Urothelium cell line (cell line): Measurements from ENCODE around the gene RACGAP1.
"Not testable (repeated sequence)": the region's sequence is repeated elsewhere in the genome, so short reads cannot be mapped to it uniquely, and the experiment has no call there.

Source experiments
- DNase-seq: peaks from one replicate; pipeline ENCODE4 v3.0.0; 2011; ENCODE audit warnings: low spot score, mixed read lengths
- FAIRE-seq: peaks from 2 replicates; lab custom pipeline; 2011; peaks lifted over from hg19 to GRCh38; lab: Jason Lieb, UNC

The RACGAP1 gene

DNA sequence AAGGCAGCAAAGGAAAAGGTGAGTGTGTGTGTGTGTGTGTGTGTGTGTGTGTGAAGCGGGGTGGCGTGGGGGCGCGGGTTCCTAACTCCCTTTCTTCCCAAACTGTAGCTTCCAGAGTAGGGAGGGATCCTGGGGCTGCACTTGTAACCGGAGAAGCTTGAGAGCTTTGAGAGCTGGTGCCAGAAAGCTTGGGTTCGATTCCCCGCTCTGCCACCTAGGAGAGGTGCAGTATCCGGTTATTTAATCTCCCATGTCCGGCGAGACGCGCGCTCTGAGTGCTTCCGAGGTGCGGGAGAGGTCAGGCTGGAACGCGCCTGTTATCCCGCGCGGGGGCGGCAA lies 7.2 kb upstream of the RACGAP1 start:
- DNase-seq (no peak), FAIRE-seq (no peak)

DNA sequence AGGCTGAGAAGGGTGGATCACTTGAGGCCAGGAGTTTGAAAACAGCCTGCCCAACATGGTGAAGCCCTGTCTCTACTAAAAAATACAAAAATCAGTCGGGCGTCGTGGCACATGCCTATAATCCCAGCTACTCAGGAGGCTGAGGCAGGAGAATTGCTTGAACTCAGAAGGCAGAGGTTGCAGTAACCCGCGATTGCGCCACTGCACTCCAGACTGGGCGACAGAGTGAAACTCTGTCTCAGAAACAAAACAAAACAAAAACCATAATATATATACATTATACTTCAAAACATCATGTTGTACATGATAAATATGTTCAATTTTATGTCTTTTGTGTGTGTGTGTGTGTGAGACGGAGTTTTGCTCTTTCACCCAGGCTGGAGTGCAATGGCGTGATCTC lies 5.2 kb upstream of the RACGAP1 start:
- not testable (repeated sequence) for FAIRE-seq, DNase-seq

DNA sequence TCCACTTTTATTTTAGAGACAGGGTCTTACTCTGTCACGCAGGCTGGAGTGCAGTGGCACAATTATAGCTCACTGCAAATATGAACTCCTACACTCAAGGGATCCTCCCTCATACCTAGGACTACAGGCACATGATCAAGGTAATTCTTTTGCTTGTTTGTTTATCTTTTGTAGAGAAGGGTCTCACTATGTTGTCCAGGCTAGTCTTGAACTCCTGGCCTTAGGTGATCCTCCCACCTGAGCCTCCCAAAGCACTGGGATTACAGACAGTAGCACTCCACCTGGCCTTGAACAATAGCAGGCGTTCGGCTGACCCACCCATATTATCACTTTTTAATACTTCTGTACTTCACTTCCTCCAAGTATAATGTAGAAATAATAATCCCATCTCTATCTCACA lies 1.4 kb upstream of the RACGAP1 start:
- no peak for FAIRE-seq
- no peak for DNase-seq

DNA sequence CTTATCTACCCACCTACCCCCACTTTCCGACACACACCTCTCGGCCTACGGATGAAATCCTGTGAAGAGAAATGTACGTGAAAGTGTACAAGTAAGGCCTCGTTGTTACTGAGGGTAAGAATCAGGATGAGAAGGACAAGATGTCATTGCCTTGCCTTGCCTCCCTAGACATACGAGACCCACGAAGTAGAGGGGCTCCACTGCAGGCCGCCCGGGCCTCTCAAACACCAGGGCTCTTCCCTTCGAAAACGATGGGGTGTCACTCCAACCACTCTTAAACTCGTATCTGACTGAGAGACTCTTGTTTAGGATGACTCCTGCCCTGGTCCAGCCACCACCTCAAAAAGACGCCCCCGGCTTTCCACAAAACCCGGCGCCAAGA lies 498 bp downstream of the RACGAP1 start:
- no peak for DNase-seq
- no peak for FAIRE-seq

DNA sequence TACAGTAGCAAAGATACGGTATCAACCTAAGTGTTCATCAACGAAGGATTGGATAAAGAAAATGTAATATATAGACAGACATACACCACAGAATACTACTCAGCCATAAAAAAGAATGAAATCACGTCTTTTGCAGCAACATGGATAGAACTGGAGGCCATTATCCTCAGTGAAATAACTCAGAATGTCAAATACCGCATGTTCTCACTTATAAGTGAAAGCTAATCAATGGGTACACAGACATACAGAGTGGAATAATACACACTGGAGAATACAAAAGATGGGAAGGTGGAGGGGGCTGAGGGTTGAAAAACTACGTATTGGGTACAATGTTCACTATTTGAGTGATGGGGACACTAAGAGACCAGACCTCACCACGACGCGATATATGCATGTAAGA lies 1.1 kb downstream of the RACGAP1 start:
- DNase-seq (no peak), FAIRE-seq (no peak)

DNA sequence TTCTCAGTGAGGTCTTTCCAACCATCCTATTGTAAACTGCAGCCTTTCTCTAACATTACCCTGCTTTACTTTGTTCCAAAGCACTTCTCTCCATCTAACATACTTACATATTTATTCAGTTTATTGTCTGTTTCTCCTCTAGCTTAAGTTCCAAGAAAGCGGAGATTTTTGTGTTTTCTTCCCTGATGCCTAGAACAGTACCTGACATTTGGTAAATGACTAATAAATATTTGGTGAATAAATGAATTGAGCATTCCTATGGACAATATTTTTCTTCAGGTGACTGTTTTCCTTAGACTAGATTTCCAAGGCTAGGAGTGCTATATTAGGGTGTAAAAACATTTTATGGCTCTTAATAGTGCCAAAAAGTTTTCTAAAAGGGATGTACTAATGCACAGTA lies 2.4 kb downstream of the RACGAP1 start:
- FAIRE-seq (no peak), DNase-seq (no peak)

DNA sequence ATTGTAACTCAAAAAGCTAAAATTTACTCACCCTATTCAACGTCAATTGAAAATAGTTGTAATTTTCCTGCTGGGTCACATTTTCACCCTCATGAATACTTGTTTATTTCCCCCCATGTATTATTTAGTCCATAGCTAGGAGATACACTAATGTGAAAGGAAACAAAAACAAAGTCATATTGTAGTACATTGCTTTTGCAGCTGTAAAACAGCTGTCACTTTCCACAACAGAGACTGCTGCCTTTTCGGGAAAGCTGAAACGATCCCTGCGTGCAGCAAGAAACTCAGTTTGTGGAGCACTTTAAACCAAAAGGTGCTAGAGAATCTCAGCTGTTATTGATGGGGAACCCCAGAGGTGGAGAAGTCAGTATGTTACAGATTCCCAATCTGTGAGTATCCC lies 4.3 kb downstream of the RACGAP1 start:
- no peak for FAIRE-seq
- no peak for DNase-seq

DNA sequence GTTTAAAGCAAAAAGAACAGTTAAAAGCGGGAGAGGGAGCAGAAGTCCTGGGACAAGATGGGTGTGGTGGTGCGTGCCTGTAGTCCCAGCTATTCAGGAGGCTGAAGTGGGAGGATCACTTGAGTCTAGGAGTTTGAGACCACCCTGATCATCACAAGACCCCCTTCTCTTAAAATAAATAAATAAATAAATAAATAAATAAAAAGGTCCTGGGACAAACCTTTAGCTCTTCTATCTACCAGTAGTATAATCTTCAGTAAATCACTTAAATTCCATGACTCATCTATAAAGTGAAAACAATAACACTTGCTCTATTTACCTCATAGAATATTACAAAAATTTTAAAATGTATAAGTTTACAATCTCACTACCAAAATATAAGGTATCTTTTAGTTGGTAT lies 5.8 kb downstream of the RACGAP1 start:
- no peak for FAIRE-seq

DNA sequence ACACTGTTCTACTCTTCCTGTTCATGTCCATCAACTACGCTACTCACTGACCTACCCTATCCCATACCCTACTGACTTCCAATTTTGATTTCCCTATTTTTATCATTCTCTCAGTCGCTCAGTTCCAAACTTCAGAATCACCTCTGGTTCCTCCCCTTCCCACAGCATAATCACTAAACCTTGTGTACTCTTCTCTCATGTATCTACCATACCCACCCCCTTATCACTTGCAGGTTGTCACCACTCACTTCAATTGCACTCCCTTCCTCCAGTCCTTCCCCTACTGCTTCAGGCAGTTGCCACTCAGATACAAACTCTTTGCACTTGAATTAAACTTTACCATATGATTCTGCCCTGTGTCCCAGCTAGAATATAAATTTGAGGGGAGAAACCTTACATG lies 6.3 kb downstream of the RACGAP1 start:
- no peak for FAIRE-seq
- no peak for DNase-seq

More for the DNA sequence above, 5.8 kb downstream of the RACGAP1 start:
- DNase-seq = no peak

DNA sequence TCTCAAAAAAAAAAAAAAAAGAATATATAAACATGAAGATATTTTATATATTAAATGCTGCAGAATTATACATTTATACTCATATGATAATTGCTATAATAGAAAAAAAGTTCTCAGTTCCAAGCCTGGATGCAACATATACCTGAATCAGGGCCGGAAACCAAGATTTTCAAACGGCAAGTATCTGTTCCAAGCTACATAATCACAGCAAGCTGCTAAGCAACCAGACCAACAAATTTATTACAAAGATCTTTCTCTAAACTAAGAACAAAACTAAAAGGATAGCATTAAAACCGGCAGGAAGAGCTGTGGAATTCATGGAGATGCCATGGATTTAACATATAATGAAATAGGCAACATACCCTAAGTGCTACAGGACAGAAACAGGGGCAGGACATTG lies 7.1 kb downstream of the RACGAP1 start:
- FAIRE-seq = no peak

DNA sequence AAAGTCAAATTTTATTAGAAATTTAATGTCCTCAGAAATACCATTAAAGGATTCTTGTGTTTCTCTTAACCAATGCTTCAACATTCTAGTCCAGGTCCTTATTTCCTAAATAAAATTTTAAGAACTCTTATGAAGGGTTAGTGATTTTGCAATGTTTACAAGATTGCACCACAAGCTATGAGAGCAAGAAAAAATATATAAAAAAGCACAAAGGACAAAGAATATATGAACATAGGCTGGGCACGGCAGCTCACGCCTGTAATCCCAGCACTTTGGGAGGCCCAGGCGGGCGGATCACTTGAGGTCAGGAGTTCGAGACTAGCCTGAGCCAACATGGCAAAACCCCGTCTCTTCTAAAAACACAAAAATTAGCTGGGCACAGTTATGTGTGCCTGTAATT lies 7.7 kb downstream of the RACGAP1 start:
- FAIRE-seq (no peak), DNase-seq (no peak)

More for the DNA sequence above, 7.1 kb downstream of the RACGAP1 start:
- no peak for DNase-seq

DNA sequence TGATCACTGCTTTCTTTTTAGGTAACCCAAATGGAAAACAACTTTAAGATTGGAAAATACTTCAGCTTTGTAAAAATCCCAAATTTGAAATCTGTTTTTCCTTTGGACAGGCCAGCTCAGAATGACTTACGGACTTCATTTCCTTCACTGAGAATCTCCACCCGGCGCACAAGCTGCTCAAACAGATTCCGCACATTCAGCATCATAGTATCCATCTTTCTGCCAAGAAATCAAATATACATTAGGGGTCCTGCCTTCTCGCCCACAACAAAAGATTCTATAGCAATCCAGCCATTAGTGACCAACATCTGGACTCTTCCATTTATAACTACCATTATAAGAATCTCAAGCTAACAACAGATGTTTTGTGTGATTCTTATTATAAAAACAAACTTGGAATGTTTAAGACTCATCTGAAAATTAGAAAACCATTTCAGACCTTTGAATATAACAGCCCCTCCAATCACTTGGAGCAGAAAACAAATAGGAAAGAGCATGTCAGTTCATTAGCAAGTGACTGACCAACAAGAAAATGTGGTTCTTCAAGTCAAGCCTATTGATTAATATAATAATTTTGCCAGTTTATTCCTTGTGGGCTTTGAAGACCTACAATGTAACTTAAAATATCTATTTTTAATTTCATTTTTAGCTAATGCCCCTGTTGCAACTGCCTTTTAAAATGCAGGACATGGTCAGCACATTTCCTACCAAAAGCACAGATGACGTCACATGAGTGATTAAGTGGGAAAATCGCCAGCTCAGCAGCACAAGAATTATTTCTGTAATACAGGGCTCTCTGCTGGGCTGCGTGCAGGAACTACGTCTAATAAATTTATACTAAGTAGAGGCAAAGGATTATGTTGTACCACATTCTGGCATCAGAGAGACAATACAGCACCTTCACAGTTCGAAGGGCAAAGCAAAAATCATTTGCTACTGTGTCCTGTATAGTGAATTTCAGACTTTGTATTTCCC lies 8.5 kb downstream of the RACGAP1 start:
- DNase-seq = no peak
- no peak for FAIRE-seq

DNA sequence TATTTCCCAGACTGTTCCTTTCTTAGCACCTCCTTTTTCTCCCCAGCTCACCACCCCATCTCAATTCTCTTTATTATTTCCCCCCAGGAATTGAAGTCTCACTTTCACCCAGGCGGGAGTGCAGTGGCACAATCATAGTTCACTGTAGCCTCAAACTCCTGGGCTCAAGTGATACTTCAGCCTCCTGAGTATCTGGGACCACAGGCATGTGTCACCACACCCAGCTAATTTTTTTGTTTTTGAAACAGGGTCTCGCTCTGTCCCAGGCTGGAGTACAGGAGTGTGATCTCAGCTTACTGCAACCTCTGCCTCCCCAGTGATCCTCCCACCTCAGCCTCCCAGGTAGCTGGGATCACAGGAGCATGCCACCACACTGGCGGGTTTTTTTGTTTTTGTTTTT lies 11.0 kb downstream of the RACGAP1 start:
- FAIRE-seq = no peak
- no peak for DNase-seq

DNA sequence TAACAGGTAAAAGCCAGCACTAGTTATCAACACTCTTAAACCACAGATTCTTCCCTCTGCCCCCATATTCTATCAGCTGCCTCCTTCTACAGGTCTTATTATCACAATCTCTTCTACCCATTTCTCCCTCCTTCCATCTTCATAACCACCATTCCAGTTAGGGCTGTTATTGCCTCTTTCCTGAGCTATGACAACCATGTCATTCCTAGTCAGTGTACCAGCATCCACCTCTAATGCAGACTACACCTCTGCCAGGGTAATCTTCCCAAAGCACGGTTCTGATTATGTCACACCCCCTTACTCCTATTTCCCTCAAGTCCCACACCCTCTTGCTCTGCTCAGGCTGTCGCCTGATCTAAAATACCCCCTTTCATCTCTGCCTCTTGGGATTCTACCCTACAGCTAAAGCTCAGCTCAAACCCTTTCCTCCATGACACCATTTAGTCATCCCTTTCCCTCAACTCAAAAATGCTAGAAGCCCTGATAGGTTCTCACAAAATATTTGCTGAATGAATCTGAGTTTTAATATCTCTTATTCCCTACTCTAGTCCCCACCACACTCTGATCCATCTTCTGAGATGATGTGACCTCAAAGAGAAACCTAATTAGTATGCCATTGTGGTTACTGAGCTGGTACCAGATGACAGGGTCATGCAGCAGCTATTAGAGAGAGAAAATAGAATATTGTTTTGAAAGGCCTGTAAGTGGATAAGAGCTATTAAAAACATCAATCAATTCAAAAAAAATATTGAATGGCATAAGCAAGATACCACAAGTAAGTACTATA lies 11.7 kb downstream of the RACGAP1 start:
- no peak for DNase-seq
- FAIRE-seq = no peak

DNA sequence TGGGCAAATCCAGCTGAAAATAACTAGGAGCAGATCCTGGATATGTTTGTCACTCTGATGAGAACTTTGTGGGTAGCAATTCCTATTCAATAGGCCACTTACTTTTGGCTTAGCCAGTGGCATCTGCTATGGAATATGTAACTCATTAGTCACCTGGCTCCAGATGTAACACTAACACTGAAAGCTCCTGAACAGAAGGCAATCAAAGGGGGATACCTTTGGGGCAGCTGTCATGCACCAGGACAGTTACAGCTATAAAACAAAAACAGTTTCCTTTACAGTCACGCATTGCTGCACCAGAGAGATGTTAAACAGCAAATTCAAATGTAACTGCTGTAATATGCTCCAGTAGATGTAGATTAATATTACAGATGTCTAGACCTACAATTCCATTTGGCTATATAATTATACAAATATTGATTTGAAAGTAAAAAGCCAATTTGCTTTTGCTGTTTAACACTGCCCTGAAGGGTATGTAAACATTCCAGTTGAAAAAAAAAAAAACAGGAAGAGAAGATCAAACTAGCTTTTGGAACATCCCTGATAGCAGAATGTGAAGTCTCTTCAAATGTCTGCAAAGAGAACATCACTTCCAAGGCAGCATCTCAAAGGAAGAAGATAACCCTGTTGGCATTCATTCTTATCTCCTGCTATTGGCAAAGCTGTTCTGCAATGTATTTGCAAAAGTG lies 18.4 kb downstream of the RACGAP1 start:
- no peak for DNase-seq
- no peak for FAIRE-seq

DNA sequence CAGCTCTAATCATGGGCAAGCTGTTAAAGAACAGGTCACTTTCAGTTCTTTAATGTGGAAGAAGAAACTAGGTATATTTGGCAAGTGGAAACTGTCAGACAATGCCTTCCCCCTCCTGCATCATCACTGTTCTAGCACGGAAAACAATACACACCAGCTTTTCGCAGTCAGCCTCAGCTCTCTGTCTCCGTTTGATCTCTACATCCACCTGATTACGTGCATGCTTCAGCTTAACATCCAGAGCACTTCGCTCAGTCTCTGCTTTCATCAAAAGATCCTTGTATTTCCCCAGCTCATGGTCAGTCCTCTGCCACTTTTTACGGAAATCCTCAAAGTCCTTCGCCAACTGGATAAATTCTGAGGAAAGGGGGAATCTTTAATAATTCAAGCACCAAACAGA lies 19.0 kb downstream of the RACGAP1 start:
- DNase-seq (no peak), FAIRE-seq (no peak)

DNA sequence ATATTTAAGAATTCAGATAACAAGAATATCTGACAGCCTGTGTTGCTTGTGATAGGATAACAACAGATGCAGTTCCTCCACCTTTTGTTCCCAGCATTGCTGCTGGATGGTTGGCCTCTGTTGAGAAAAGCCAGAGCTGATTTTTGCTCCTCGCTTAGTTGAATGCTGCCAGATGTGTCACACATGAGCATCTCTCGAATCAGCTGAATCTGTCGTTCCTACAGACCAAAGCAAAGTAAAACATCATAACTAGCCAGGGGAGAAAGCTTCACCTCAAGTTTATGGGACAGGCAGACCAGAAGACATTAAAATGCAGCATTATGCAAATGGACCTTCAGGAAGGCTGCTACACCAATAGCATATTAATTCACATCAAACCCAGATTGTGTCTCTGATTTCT lies 20.1 kb downstream of the RACGAP1 start:
- DNase-seq = no peak
- FAIRE-seq = no peak

DNA sequence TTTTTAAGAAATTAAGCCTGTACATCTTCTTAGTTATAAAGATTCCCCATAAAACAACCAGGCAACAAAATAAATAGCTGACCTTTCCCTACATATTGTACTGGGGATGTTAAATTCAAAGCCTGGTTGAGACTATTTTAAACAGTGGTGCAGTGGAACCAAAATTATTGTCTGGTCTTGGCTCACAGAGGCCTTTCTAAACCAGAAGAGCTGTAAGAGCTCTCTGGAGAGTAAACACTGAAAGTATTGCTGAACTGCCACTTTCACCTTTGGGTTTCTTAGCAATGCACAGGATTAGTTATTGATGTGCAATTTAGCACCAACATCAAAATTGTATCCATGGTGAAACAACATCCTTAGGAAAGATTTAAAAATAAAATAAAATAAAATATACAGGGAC lies 20.6 kb downstream of the RACGAP1 start:
- DNase-seq = no peak
- no peak for FAIRE-seq

DNA sequence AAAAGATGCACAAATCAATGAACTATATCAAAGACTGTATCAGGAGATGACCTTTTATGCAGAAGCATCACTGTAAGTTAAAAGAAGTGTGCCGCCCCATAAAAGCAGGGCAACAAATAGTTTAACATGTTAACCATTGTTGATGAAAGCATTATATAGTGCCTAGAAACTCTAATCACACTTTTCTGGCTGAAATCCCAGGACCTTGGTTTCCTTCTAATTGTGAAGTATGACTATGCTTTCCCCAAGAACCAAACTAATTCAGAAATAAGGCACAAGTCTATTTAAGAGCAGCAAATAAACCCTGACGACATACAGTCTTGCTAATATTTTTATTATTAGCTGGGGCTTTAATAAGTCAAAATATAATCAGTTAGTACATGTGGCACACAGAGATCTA lies 21.7 kb downstream of the RACGAP1 start:
- DNase-seq (no peak), FAIRE-seq (no peak)

DNA sequence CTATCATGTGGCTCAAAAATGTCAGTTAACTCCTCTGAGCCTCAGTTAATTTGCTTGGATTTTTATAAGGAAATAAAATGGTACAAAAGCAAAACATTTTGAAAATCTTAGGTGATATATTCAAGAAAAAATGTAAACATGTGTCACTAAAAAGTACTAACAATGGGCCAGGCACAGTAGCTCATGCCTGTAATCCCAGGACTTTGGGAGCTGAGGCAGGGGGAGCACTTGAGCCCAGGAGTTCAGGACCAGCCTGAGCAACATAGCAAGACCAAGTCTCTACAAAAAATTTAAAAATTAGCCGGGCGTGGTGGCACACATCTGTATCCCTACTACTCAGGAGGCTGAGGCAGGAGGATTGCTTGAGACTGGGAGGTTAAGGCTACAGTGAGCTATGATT lies 26.8 kb downstream of the RACGAP1 start:
- no peak for FAIRE-seq

DNA sequence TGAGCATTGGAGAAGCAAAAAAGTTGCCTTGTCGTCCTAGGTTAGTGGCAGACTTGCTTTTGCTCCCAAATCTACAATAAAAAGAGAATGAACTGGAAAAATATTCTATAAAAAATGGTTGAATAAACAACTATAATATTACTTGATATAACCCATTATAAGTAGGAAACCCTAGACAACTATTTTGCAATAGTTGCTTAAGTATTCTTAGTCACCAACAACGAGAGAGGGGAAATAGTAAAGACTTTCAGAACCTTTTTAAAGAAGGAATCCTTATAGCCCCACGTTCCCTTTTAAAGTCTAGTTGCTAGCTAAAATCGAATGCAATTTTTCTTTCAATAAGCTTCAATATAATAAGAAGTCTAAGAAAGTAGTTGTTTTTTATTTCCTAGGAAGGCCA lies 35.0 kb downstream of the RACGAP1 start:
- no peak for FAIRE-seq
- no peak for DNase-seq

More for the DNA sequence above, 26.8 kb downstream of the RACGAP1 start:
- DNase-seq = no peak
